HG03039 (cell line): Measurements from ENCODE around the gene LEMD1.
"Not testable (repeated sequence)": the region's sequence is repeated elsewhere in the genome, so short reads cannot be mapped to it uniquely, and the experiment has no call there.

Experiments used
- ATAC-seq: cut with Tn5 transposase; IDR thresholded peaks from one replicate; pipeline ENCODE4 v1.9.1; 2021; ENCODE audit warnings: mild to moderate bottlenecking, moderate library complexity; ENCODE audit not compliant: unreplicated experiment

Gene LEMD1

GRCh38 chr1:205447457-205448341 is 25.8 kb upstream of the LEMD1 start:
- no peak for ATAC-seq

- no peak for ATAC-seq
These were observed 25.0 kb upstream of the LEMD1 start for GRCh38 chr1:205446828-205447227.

GRCh38 chr1:205445646-205445935 is 23.7 kb upstream of the LEMD1 start:
- ATAC-seq = no peak

DNA sequence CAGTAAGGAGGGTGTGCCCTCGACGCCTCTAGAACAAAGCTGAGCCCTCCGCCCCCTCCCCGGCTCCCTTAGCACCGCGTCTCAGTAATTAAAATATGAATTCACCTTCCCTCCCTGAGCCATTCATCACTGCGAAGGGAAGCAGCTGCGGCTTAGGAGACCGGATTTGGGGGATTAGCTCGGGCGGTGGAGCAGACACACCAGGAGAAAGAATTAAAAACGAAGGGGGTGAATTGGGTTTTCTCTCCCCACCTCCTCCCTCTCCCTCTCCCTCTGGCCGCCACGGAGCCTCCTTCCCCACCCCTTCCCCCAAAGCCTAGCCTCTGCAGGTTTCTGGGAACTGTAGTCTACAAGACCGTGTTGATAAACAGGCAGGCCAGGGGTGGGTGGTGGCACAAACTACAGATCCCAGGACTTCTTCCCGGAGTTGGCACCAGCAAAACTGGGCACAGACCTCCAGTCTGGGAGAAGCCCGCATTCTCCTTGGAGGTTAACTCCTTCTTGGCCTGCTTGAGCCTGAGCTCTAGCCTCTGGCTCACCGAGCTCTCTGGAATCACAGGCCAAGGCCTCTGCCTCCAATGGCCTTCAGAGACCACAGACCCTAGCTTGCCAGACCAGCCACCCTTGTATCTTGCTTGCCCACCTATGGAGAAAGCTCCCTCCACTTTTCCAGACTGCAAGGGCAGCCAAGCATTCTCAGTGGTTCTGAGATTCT is 23.2 kb upstream of the LEMD1 start:
- ATAC-seq = no peak

DNA sequence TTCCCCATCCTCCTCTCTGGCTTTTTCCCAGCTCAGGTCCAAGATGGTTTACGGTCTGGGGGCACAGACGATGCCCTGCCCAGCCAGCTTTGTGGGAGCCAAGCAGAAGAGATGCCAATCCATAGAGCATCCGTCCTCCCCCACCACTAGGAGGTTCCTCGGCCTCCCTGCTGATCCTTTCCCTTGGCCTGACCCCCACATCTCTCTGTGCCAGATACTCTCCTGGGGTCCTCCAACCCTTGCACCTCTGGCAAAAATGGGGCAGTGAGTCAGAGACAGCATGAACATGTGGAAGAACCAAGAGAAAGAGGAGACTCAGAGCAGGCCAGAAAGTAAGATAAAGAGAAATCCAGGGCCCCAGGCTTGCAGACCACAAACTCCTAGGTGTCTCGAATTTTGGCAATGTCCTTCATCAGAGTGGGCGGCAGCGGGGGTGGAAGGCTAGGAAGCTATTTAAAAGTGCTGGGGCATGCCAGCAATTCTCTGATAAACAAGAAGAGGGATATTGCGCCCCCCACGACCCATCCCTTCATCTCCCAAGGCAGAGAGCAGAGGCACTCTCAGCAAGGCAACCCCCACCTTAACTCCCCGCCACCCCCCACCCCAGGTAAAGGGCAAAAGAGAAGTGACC is 22.6 kb upstream of the LEMD1 start:
- no peak for ATAC-seq

- ATAC-seq = no peak
These were observed 21.9 kb upstream of the LEMD1 start for GRCh38 chr1:205443585-205444299.

DNA sequence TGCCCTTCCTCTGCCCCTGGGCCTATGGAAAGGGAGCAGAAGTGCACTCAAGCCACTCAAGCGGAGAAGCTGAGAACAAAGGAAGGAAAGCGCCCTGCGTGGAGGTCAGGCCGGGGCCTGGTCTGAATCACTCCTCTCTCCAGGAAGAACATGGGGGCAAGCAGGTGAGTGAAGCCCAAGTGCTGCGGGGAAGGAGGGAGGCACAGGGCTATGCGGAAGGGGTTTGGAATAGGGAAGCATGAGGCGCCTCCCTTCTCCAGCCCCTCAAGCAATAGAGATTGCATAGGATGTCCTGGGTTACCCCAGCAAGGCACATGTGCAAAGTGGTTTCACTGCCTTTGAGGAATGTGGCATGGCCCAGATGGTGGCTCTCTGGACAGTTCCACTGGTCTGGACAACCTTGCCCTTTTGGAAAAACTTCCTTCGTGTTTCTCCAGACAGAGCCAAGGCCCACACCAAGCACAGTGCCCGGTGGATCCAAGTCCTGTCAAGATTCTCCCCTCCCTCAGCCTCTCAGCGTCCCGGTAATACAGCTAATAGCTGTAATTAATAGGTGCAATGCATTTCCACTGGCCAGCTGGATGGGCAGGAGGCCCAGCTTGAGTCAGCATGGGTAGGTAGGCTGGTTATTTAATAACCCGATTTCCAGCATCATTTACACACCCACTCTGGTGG is 20.3 kb upstream of the LEMD1 start:
- no peak for ATAC-seq

- no peak for ATAC-seq
These were observed 19.8 kb upstream of the LEMD1 start for GRCh38 chr1:205441716-205442050.

- ATAC-seq = no peak
These were observed 19.4 kb upstream of the LEMD1 start for GRCh38 chr1:205441318-205441633.

DNA sequence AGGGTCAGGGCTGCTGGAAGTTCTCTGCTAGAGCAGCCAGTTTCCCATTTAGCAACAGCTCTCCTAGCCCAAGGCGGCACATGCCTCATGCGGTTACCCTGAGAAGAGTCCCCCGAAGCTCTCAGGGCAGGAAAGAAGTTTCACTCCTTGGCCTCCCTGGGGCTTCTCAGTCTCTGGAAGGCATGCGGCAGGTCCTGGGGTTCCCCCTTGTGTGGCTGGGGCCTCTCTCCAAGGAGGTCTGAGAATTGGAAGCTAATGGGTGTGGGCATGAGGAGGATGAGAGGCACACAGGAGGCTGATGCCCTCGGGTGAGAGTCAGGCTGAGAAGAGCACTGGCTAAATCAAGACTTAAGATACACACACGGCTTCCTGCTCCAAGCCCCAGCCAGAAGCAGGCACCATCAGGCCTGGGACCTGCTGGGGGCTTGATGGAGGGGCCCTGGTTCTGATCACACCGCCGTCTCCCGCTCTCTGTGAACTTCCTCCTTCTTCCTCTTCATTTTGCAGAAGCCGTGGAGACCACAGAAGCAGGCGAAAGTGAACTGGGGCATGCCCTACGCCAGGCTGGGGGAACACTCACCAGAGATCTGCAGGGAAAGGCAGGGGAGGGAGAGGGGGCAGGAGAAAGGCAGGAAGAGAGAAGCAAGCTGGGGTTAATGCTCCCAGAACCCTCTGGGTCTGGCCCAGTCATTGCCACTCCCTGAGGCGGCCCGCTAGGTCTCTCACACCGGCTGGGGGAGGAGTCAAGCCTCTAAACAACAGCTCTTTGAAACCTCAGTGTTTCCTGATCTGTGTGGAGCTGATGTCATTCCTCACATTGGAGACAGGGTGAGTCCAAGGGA is 18.8 kb upstream of the LEMD1 start:
- ATAC-seq = peak; percentile 73

DNA sequence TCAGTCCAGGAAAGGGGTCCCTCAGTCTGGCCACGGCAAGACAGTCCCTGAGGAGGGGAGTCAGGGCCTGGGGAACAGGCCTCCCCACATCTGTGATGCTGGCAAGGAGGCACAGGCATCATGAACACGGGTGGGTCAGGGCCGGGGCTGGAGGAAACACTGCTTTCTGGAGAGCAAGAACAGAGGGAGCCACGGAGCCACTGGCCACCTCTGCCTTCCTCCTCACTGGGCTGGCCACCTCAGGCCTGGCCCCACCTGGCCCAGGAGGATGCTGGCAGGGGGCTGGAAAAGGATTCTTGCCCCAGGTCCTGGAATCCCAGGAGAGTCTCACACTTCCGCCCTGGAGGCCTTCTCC is 18.2 kb upstream of the LEMD1 start:
- no peak for ATAC-seq

GRCh38 chr1:205438213-205439158 is 16.6 kb upstream of the LEMD1 start:
- ATAC-seq = no peak

- ATAC-seq = no peak
These were observed 15.7 kb upstream of the LEMD1 start for GRCh38 chr1:205437570-205437969.

DNA sequence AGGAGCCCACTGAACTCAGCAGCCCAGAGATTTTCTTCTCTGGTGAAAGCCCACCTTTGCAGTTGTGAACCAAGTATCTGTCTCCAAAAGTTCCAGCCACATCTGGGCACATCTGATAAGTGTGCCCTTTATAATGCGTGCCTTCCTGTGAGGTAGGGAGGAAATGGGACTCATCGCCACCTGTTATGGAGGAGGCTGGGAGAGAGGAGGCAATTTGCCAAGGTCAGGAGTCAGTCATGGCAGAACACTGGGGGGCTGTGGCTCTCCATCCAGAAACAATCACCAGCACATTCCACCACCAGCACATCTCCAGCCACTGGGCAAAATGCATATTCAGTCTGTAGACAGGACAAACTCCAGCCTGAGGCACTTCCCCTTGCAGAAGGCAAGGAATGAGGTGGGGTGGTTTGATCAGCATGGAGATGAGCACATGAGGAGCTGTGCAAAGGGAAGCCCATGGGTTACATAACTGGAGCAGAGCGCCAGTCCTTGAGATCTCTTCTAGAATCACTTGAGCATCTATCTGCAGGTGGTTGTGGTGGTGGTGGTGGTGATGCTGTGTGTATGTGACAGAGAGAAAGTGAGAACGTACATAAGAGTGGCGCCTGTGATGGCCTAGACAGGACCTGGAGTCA is 15.0 kb upstream of the LEMD1 start:
- ATAC-seq = no peak

GRCh38 chr1:205435578-205436573 is 14.0 kb upstream of the LEMD1 start:
- no peak for ATAC-seq

DNA sequence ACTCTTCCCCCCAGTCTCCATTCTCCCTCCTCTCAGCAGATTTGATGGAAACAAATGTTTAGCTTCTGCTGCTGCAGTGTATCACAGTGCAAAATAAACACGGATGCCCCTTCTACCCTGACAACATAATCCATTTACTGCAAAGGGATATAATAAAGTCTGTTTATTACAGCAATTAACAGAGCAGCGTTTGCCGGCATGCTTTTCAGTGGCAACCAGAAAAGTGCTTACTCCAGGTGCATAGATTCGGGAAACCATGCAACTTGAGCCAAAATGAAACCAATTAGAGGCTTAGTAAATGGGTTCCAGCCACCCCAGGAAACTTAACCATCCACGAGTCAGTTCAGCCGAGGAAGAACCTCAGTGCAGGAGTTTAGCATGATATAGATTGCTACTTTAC is 12.9 kb upstream of the LEMD1 start:
- no peak for ATAC-seq

DNA sequence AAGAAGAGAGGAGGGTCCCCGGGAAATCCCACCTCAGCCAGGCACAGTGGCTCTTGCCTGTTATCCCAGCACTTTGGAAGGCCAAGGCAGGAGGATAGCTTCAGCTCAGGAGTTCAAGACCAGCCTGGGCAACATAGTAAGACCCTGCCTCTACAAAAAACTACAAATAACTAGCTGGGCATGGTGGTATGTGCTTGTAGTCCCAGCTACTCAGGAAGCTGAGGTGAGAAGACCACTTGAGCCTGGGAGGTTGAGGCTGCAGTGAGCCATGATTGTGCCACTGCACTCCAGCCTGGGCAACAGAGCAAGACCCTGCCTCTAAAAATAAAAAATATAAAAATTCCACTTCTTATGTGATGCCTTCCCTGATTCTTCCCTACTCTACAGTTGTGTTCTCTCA is 10.8 kb upstream of the LEMD1 start:
- ATAC-seq = not testable (repeated sequence)

GRCh38 chr1:205432116-205432515 is 10.3 kb upstream of the LEMD1 start:
- no peak for ATAC-seq
